Caki2 (cell line): ENCODE results near the gene UMODL1. TPM values are rescaled to one million over a fixed set of nuclear protein-coding genes. Genes with fewer than 3 reads are reported as not detected.
"Not testable (repeated sequence)": the region's sequence is repeated elsewhere in the genome, so short reads cannot be mapped to it uniquely, and the experiment has no call there.

Experiments
- DNase-seq: peaks from one replicate; pipeline ENCODE4 v3.0.0-alpha.2; 2015; ENCODE audit warnings: low read depth
- in situ Hi-C: cut with HindIII; loops from 2 replicates; pipeline ENCODE4 v1.10.0; 2016; ENCODE audit warnings: low sequenced_read_pairs, low pct_unique_long_range_greater_than_20kb, mixed read lengths
- total RNA-seq: library from RNA; depleted of rRNA; stranded (reverse); fragments of >200 nt; shearing (Covaris generic); gene quantifications from 2 replicates; pipeline ENCODE4 v1.2.3, GENCODE V29; 2014; ENCODE audit warnings: low replicate concordance

Gene UMODL1
- total RNA-seq, 1 experiment from 2014 or later, result not detected

- DNase-seq, result no peak
- in situ Hi-C loops, result no loop called here
Observed at GRCh38 chr21:42073145-42074099, 2.3 kb downstream of the UMODL1 start.

GRCh38 chr21:42075686-42076471 lies 4.8 kb downstream of the UMODL1 start:
- no peak for DNase-seq
- in situ Hi-C loops, result no loop called here

GRCh38 chr21:42077685-42078238 lies 6.6 kb downstream of the UMODL1 start:
- DNase-seq, in situ Hi-C loops: not testable (repeated sequence)

- DNase-seq, in situ Hi-C loops: not testable (repeated sequence)
Observed at GRCh38 chr21:42078247-42079007, 7.3 kb downstream of the UMODL1 start.

- no peak for DNase-seq
- in situ Hi-C loops, result no loop called here
Observed at GRCh38 chr21:42079008-42079938, 8.2 kb downstream of the UMODL1 start.

GRCh38 chr21:42079939-42080787 lies 9.0 kb downstream of the UMODL1 start:
- no peak for DNase-seq
- in situ Hi-C loops, result no loop called here

GRCh38 chr21:42080788-42081083 lies 9.6 kb downstream of the UMODL1 start:
- no peak for DNase-seq
- in situ Hi-C loops, result no loop called here

- in situ Hi-C loops, result no loop called here
- DNase-seq, result no peak
Observed at GRCh38 chr21:42081138-42081537, 10.0 kb downstream of the UMODL1 start.

- in situ Hi-C loops, result no loop called here
- no peak for DNase-seq
Observed at GRCh38 chr21:42081931-42082381, 10.8 kb downstream of the UMODL1 start.

GRCh38 chr21:42082501-42083360 lies 11.6 kb downstream of the UMODL1 start:
- in situ Hi-C loops, result no loop called here
- no peak for DNase-seq

- DNase-seq, result no peak
- in situ Hi-C loops, result no loop called here
Observed at GRCh38 chr21:42083361-42083690, 12.2 kb downstream of the UMODL1 start.

GRCh38 chr21:42084079-42084478 lies 13.0 kb downstream of the UMODL1 start:
- in situ Hi-C loops, result no loop called here
- DNase-seq, result no peak

GRCh38 chr21:42085246-42086077 lies 14.3 kb downstream of the UMODL1 start:
- DNase-seq, result no peak
- in situ Hi-C loops, result no loop called here

GRCh38 chr21:42086969-42087368 lies 15.9 kb downstream of the UMODL1 start:
- DNase-seq, result no peak
- in situ Hi-C loops, result no loop called here

GRCh38 chr21:42088148-42088547 lies 17.0 kb downstream of the UMODL1 start:
- DNase-seq, result no peak
- in situ Hi-C loops, result no loop called here
